WTC11 (cell line): ENCODE results near the gene SLC9A7. TPM values are rescaled to one million over a fixed set of nuclear protein-coding genes. Genes with fewer than 3 reads are reported as not detected.

Source experiments
- ATAC-seq: fragments of 200-7000 bp; cut with Tn5 transposase; 2 replicates; pipeline ENCODE4 v1.10.0; 2021; ENCODE audit warnings: mild to moderate bottlenecking, moderate library complexity
- CTCF ChIA-PET: fragments of 300-600 bp; sonication (Branson Sonifier 250); formaldehyde crosslinking; loops from one replicate; lab custom pipeline; 2021; ENCODE audit warnings: antibody characterized with exemption; lab: Charles Lee
- POLR2A ChIA-PET: fragments of 350-600 bp; sonication (Branson Sonifier 250); formaldehyde crosslinking; loops from one replicate; lab custom pipeline; 2021; ENCODE audit warnings: antibody characterized with exemption; lab: Charles Lee
- DNase-seq: peaks from one replicate; pipeline ENCODE4 v3.0.0; 2021; ENCODE audit warnings: low spot score
- H3K27ac Mint-ChIP-seq: 2 replicates; pipeline ENCODE4 v1.8.0; 2021; ENCODE audit warnings: mixed read lengths
- H3K27me3 Mint-ChIP-seq: 2 replicates; pipeline ENCODE4 v1.8.0; 2021; ENCODE audit warnings: low read depth, mild to moderate bottlenecking, moderate library complexity, mixed read lengths
- H3K36me3 Mint-ChIP-seq: 2 replicates; pipeline ENCODE4 v1.8.0; 2021; ENCODE audit warnings: mixed read lengths
- H3K4me1 Mint-ChIP-seq: 2 replicates; pipeline ENCODE4 v1.8.0; 2022; ENCODE audit warnings: mixed read lengths
- H3K4me3 Mint-ChIP-seq: 2 replicates; pipeline ENCODE4 v1.8.0; 2021; ENCODE audit warnings: mild to moderate bottlenecking, moderate library complexity, mixed read lengths
- H3K9me3 Mint-ChIP-seq: 2 replicates; pipeline ENCODE4 v1.8.0; 2021; ENCODE audit warnings: mixed read lengths
- ARID4B ChIP-seq: sonication (generic); formaldehyde crosslinking; IDR thresholded peaks from 2 replicates; pipeline ENCODE4 v1.8.0; 2023; ENCODE audit warnings: missing genetic modification reagents, mild to moderate bottlenecking, borderline replicate concordance
- ATF2 ChIP-seq: sonication (generic); formaldehyde crosslinking; IDR thresholded peaks from 2 replicates; pipeline ENCODE4 v1.8.1; 2022; ENCODE audit warnings: low read depth, missing genetic modification reagents, borderline replicate concordance
- ATF6 ChIP-seq: sonication (generic); formaldehyde crosslinking; IDR thresholded peaks from 2 replicates; pipeline ENCODE4 v1.8.1; 2023; ENCODE audit warnings: mild to moderate bottlenecking, missing genetic modification reagents
- ERG ChIP-seq: fragments of 250-450 bp; sonication (Bioruptor Pico); IDR thresholded peaks from 2 replicates; pipeline ENCODE4 v1.8.0; 2021; ENCODE audit warnings: mild to moderate bottlenecking
- ESRRA ChIP-seq: sonication (generic); formaldehyde crosslinking; IDR thresholded peaks from 2 replicates; pipeline ENCODE4 v1.8.1; 2022; ENCODE audit warnings: mild to moderate bottlenecking, missing genetic modification reagents, borderline replicate concordance
- GTF2I ChIP-seq: fragments of 250-450 bp; sonication (Bioruptor Pico); conservative IDR thresholded peaks from 2 replicates; pipeline ENCODE4 v1.4.0; 2021; ENCODE audit warnings: mild to moderate bottlenecking
- HMGA2 ChIP-seq: fragments of 250-450 bp; sonication (Bioruptor Pico); IDR thresholded peaks from 2 replicates; pipeline ENCODE4 v1.4.0; 2021; ENCODE audit warnings: mild to moderate bottlenecking, moderate library complexity
- KAT7 ChIP-seq: sonication (generic); formaldehyde crosslinking; IDR thresholded peaks from 2 replicates; pipeline ENCODE4 v1.8.1; 2023; ENCODE audit warnings: missing genetic modification reagents, mild to moderate bottlenecking, borderline replicate concordance
- MYBL2 ChIP-seq: sonication (generic); formaldehyde crosslinking; IDR thresholded peaks from 2 replicates; pipeline ENCODE4 v1.8.1; 2023; ENCODE audit warnings: mild to moderate bottlenecking, moderate library complexity, missing genetic modification reagents
- NFYB ChIP-seq: sonication (generic); formaldehyde crosslinking; conservative IDR thresholded peaks from 2 replicates; pipeline ENCODE4 v1.8.0; 2022; ENCODE audit warnings: low read depth, missing genetic modification reagents
- NR1H2 ChIP-seq: sonication (generic); formaldehyde crosslinking; IDR thresholded peaks from 2 replicates; pipeline ENCODE4 v1.9.0; 2021; ENCODE audit warnings: mild to moderate bottlenecking, moderate library complexity, missing genetic modification reagents
- OVOL2 ChIP-seq: fragments of 250-450 bp; sonication (Bioruptor Pico); IDR thresholded peaks from 2 replicates; pipeline ENCODE4 v1.9.0; 2021; ENCODE audit warnings: mild to moderate bottlenecking, borderline replicate concordance
- PRRX2 ChIP-seq: fragments of 250-450 bp; sonication (Bioruptor Pico); IDR thresholded peaks from 2 replicates; pipeline ENCODE4 v1.8.0; 2021; ENCODE audit warnings: mild to moderate bottlenecking
- SMAD4 ChIP-seq: sonication (generic); formaldehyde crosslinking; IDR thresholded peaks from 2 replicates; pipeline ENCODE4 v1.8.0; 2022; ENCODE audit warnings: mild to moderate bottlenecking, missing genetic modification reagents
- SOX15 ChIP-seq: fragments of 250-450 bp; sonication (Bioruptor Pico); IDR thresholded peaks from 2 replicates; pipeline ENCODE4 v1.9.0; 2021; ENCODE audit warnings: mild to moderate bottlenecking
- SP1 ChIP-seq: sonication (generic); formaldehyde crosslinking; conservative IDR thresholded peaks from 2 replicates; pipeline ENCODE4 v1.8.1; 2022; ENCODE audit warnings: missing genetic modification reagents
- TEAD4 ChIP-seq: sonication (generic); formaldehyde crosslinking; IDR thresholded peaks from 2 replicates; pipeline ENCODE4 v1.8.0; 2022; ENCODE audit warnings: mild to moderate bottlenecking, missing genetic modification reagents
- ZNF121 ChIP-seq: sonication (generic); formaldehyde crosslinking; IDR thresholded peaks from 2 replicates; pipeline ENCODE4 v1.8.0; 2023; ENCODE audit warnings: missing genetic modification reagents
- ZNF232 ChIP-seq: sonication (generic); formaldehyde crosslinking; IDR thresholded peaks from 2 replicates; pipeline ENCODE4 v1.8.0; 2022; ENCODE audit warnings: mild to moderate bottlenecking, missing genetic modification reagents
- ZNF396 ChIP-seq: fragments of 250-450 bp; sonication (Bioruptor Pico); IDR thresholded peaks from 2 replicates; pipeline ENCODE4 v1.8.0; 2021; ENCODE audit warnings: mild to moderate bottlenecking, moderate library complexity, borderline replicate concordance
- ZNF416 ChIP-seq: fragments of 250-450 bp; sonication (Bioruptor Pico); IDR thresholded peaks from 2 replicates; pipeline ENCODE4 v1.9.0; 2021; ENCODE audit warnings: mild to moderate bottlenecking, inconsistent platforms
- ZNF423 ChIP-seq: fragments of 250-450 bp; sonication (Bioruptor Pico); IDR thresholded peaks from 2 replicates; pipeline ENCODE4 v2.1.2; 2022; ENCODE audit warnings: mild to moderate bottlenecking, moderate library complexity
- ZSCAN18 ChIP-seq: fragments of 250-450 bp; sonication (Bioruptor Pico); IDR thresholded peaks from 2 replicates; pipeline ENCODE4 v2.1.2; 2022; ENCODE audit warnings: mild to moderate bottlenecking, moderate library complexity
- total RNA-seq: library from RNA; stranded (reverse); gene quantifications from 3 replicates; pipeline ENCODE4 v1.2.3, GENCODE V29; 2021
- TF ChIP-seq, protein P1 (sequence below): sonication (generic); formaldehyde crosslinking; IDR thresholded peaks from 2 replicates; pipeline ENCODE4 v1.8.1; 2023; ENCODE audit warnings: mild to moderate bottlenecking, missing genetic modification reagents, borderline replicate concordance

Gene SLC9A7
- total RNA-seq, 1 experiment from 2014 or later = 18.0 TPM

- TF ChIP-seq, protein P1, sequence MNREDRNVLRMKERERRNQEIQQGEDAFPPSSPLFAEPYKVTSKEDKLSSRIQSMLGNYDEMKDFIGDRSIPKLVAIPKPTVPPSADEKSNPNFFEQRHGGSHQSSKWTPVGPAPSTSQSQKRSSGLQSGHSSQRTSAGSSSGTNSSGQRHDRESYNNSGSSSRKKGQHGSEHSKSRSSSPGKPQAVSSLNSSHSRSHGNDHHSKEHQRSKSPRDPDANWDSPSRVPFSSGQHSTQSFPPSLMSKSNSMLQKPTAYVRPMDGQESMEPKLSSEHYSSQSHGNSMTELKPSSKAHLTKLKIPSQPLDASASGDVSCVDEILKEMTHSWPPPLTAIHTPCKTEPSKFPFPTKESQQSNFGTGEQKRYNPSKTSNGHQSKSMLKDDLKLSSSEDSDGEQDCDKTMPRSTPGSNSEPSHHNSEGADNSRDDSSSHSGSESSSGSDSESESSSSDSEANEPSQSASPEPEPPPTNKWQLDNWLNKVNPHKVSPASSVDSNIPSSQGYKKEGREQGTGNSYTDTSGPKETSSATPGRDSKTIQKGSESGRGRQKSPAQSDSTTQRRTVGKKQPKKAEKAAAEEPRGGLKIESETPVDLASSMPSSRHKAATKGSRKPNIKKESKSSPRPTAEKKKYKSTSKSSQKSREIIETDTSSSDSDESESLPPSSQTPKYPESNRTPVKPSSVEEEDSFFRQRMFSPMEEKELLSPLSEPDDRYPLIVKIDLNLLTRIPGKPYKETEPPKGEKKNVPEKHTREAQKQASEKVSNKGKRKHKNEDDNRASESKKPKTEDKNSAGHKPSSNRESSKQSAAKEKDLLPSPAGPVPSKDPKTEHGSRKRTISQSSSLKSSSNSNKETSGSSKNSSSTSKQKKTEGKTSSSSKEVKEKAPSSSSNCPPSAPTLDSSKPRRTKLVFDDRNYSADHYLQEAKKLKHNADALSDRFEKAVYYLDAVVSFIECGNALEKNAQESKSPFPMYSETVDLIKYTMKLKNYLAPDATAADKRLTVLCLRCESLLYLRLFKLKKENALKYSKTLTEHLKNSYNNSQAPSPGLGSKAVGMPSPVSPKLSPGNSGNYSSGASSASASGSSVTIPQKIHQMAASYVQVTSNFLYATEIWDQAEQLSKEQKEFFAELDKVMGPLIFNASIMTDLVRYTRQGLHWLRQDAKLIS (CRISPR knock-in tag) = no peak
- no peak for TF ChIP-seq SP1
- no peak for TF ChIP-seq ZNF232 (CRISPR knock-in tag)
- no peak for TF ChIP-seq ATF2 (CRISPR knock-in tag)
- no peak for TF ChIP-seq SOX15
- no peak for TF ChIP-seq GTF2I (CRISPR knock-in tag)
- TF ChIP-seq PRRX2 (CRISPR knock-in tag) = no peak
- TF ChIP-seq ZNF423 (CRISPR knock-in tag) = no peak
- TF ChIP-seq ZNF121 (CRISPR knock-in tag) = no peak
- no peak for TF ChIP-seq TEAD4 (CRISPR knock-in tag)
- TF ChIP-seq KAT7 (CRISPR knock-in tag) = no peak
- no peak for TF ChIP-seq MYBL2 (CRISPR knock-in tag)
- no peak for TF ChIP-seq ERG
- TF ChIP-seq ZNF416 (CRISPR knock-in tag) = no peak
- no peak for TF ChIP-seq ESRRA (CRISPR knock-in tag)
- no peak for TF ChIP-seq ZNF396 (CRISPR knock-in tag)
- TF ChIP-seq OVOL2 (CRISPR knock-in tag) = no peak
- ChIA-PET CTCF (no interaction called here), POLR2A (no interaction called here)
- Mint-ChIP-seq H3K4me3 (no peak overlapping the region), H3K4me1 (peaks cover 35% of the 10 kb centered on the region), H3K36me3 (0 out of 2 replicates have a peak, but pooled peaks cover 3% of the 10 kb centered on the region), H3K27ac (no peak overlapping the region), H3K9me3 (peaks cover 3% of the 10 kb centered on the region; the same call in 1 of the 2 replicates), H3K27me3 (no peaks in the 10 kb centered on the region)
- ATAC-seq = no peak
- DNase-seq = no peak
Observed at GRCh38 chrX:46716796-46717195, 42.1 kb downstream of the SLC9A7 start.

- Mint-ChIP-seq H3K36me3 (0 out of 2 replicates have a peak, but pooled peaks cover 3% of the 10 kb centered on the region), H3K27me3 (no peaks in the 10 kb centered on the region), H3K4me3 (no peak overlapping the region), H3K4me1 (peaks cover 39% of the 10 kb centered on the region), H3K27ac (no peak overlapping the region), H3K9me3 (peaks cover 3% of the 10 kb centered on the region; the same call in 1 of the 2 replicates)
- ATAC-seq (no peak), DNase-seq (no peak)
- ChIA-PET POLR2A (no interaction called here), CTCF (no interaction called here)
- TF ChIP-seq SMAD4 (CRISPR knock-in tag) = no peak
- TF ChIP-seq OVOL2 (CRISPR knock-in tag) = no peak
- no peak for TF ChIP-seq ATF6
- TF ChIP-seq NR1H2 (CRISPR knock-in tag) = no peak
- no peak for TF ChIP-seq HMGA2 (CRISPR knock-in tag)
- no peak for TF ChIP-seq ZSCAN18 (CRISPR knock-in tag)
- no peak for TF ChIP-seq ARID4B (CRISPR knock-in tag)
- TF ChIP-seq NFYB (CRISPR knock-in tag) = no peak
Observed at GRCh38 chrX:46715997-46716396, 42.9 kb downstream of the SLC9A7 start.
